Activated gamma-delta T cell treated with Interleukin-2 at 50 U/mL for 16 hours (primary cell): ENCODE data around the gene PSME4.
A peak's percentile ranks its signal among the peaks of the same experiment; 100 is the strongest.

Experiments
- DNase-seq: peaks from one replicate; pipeline ENCODE4 v3.0.0-alpha.2; 2020

Gene PSME4

GRCh38 chr2:53970724-53971602, at the start of gene PSME4:
Gene PSME4 (minus strand): TSS chr2:53970993. CDS start chr2:53970784, 209 bp downstream.
- DNase-seq = peak; percentile 94

- no peak for DNase-seq
Measured at GRCh38 chr2:54015798-54016699, 45.3 kb upstream of the PSME4 start.

GRCh38 chr2:54013996-54014395, 43.2 kb upstream of the PSME4 start:
- no peak for DNase-seq

- DNase-seq = no peak
Measured at GRCh38 chr2:54012538-54013141, 41.8 kb upstream of the PSME4 start.

- no peak for DNase-seq
Measured at GRCh38 chr2:54009549-54009948, 38.8 kb upstream of the PSME4 start.

GRCh38 chr2:54008439-54008838, 37.6 kb upstream of the PSME4 start:
- DNase-seq = no peak

GRCh38 chr2:54000524-54000923, 29.7 kb upstream of the PSME4 start:
- no peak for DNase-seq

- no peak for DNase-seq
Measured at GRCh38 chr2:54000122-54000521, 29.3 kb upstream of the PSME4 start.

GRCh38 chr2:53998834-53999233, 28.0 kb upstream of the PSME4 start:
- no peak for DNase-seq

- DNase-seq = no peak
Measured at GRCh38 chr2:53994818-53995808, 24.3 kb upstream of the PSME4 start.

GRCh38 chr2:53991948-53992347, 21.2 kb upstream of the PSME4 start:
- DNase-seq = no peak

- no peak for DNase-seq
Measured at GRCh38 chr2:53989210-53989862, 18.5 kb upstream of the PSME4 start.

- DNase-seq = no peak
Measured at GRCh38 chr2:53987336-53987921, 16.6 kb upstream of the PSME4 start.

GRCh38 chr2:53985646-53986045, 14.9 kb upstream of the PSME4 start:
- no peak for DNase-seq

- DNase-seq = peak; percentile 10
Measured at GRCh38 chr2:53969968-53970723, 647 bp downstream of the PSME4 start.

- no peak for DNase-seq
Measured at GRCh38 chr2:53969285-53969967, 1.4 kb downstream of the PSME4 start.

GRCh38 chr2:53964987-53965687, 5.7 kb downstream of the PSME4 start:
- DNase-seq = no peak

- DNase-seq = no peak
Measured at GRCh38 chr2:53964257-53964952, 6.4 kb downstream of the PSME4 start.
